Activated T-cell treated with anti-CD3 and anti-CD28 coated beads, Interleukin-2, amount 50 U/mL, for 72 hours (primary cell): ENCODE data around the gene CALML6. TPM values are rescaled to one million over a fixed set of nuclear protein-coding genes. Genes with fewer than 3 reads are reported as not detected.

Source experiments
- ATAC-seq, 2 donors: fragments of 150-1000 bp; cut with Tn5 transposase; replicated peaks in 1 of 2; 2 replicates each; pipeline ENCODE4 v1.10.0; 2021; ENCODE audit warnings: moderate library complexity in 2 of 2, mild to moderate bottlenecking in 1 of 2
- DNase-seq, 2 donors: peaks; one replicate each; pipeline ENCODE4 v3.0.0; 2021 to 2022; ENCODE audit warnings: mixed read lengths in 1 of 2
- H3K27ac Mint-ChIP-seq: one replicate; pipeline ENCODE4 v1.8.0; 2022; ENCODE audit warnings: mild to moderate bottlenecking, moderate library complexity, mixed read lengths
- H3K27me3 Mint-ChIP-seq: one replicate; pipeline ENCODE4 v1.8.0; 2022; ENCODE audit warnings: low read depth, mixed read lengths
- H3K36me3 Mint-ChIP-seq, 2 donors: one replicate each; pipeline ENCODE4 v1.8.0; 2022; ENCODE audit warnings: mixed read lengths in 2 of 2, mild to moderate bottlenecking in 1 of 2; ENCODE audit not compliant: insufficient read depth in 2 of 2
- H3K4me1 Mint-ChIP-seq: one replicate; pipeline ENCODE4 v1.8.0; 2022; ENCODE audit warnings: low read depth, mixed read lengths
- H3K4me3 Mint-ChIP-seq, 2 donors: one replicate each; pipeline ENCODE4 v1.8.0; 2022; ENCODE audit warnings: mild to moderate bottlenecking in 2 of 2, mixed read lengths in 2 of 2, moderate library complexity in 2 of 2
- H3K9me3 Mint-ChIP-seq, 2 donors: one replicate each; pipeline ENCODE4 v1.8.0; 2022; ENCODE audit warnings: mixed read lengths in 2 of 2
- total RNA-seq, 2 donors: library from RNA; stranded (reverse); gene quantifications; one replicate each; pipeline ENCODE4 v1.2.3, GENCODE V29; 2022

Gene CALML6
- total RNA-seq, 2 donors from 2014 or later, result 1.8 TPM

DNA sequence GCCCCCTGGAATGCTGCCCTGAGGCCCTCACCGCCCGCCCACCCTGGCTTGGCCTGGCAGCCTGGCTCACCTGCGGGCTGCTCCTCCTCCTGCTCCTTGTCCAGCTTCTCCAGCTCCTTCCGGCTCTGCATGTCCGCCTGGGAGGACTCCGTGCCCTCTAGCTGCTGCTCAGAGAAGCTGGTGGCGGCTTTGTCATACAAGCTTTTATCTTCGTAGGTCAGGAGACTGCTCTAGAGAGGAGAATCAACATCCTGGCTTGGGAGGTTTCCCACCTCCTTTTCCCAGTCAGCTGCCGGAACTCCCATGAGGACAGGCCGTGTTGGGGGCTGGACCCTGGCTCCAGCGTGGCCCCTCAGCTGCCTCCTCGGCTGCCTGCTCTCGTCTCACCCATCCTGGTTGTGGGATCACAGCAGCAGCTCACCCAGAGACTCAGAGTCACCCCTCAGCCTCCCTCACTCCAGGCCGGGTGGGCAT lies 40.6 kb downstream of the CALML6 start:
- DNase-seq, result no peak

DNA sequence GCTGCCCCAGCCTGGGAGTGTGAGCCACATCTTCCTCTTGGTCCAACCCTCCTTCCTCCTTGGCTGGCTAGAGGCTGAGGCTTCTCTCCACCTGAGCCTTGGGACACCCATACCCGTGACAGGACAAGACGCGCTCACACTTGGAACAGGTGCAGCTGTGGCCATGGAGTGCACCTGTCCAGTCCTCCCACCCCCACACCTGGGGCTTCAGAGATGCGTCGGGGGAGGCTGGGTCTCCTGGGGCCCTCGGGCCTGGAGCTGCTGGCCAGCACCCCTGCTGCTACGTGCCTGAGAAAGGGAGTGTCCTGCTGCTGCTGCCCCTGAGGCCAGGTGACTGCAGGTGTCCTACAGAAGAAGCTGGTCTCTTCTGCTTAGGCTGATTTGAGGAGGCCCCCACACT lies 41.0 kb downstream of the CALML6 start:
- Mint-ChIP-seq H3K9me3 (peaks cover 0 to 9% of the 10 kb centered on the region in 2 donors), H3K27me3 (peaks cover 10% of the 10 kb centered on the region), H3K4me1 (peaks cover 16% of the 10 kb centered on the region), H3K4me3 (no peak overlapping the region), H3K36me3 (peaks cover 0 to 5% of the 10 kb centered on the region in 2 donors), H3K27ac (no peak overlapping the region)
- DNase-seq, result no peak
- ATAC-seq, result no peak

More for the DNA sequence above, 40.6 kb downstream of the CALML6 start:
- H3K9me3 Mint-ChIP-seq, result peaks cover 1 to 9% of the 10 kb centered on the region in 2 donors
- peaks cover 0 to 8% of the 10 kb centered on the region in 2 donors for H3K36me3 Mint-ChIP-seq
- H3K27me3 Mint-ChIP-seq, result peaks cover 5% of the 10 kb centered on the region
- no peak overlapping the region for H3K27ac Mint-ChIP-seq
- H3K4me3 Mint-ChIP-seq, result no peak overlapping the region
- H3K4me1 Mint-ChIP-seq, result peaks cover 16% of the 10 kb centered on the region
- no peak for ATAC-seq

DNA sequence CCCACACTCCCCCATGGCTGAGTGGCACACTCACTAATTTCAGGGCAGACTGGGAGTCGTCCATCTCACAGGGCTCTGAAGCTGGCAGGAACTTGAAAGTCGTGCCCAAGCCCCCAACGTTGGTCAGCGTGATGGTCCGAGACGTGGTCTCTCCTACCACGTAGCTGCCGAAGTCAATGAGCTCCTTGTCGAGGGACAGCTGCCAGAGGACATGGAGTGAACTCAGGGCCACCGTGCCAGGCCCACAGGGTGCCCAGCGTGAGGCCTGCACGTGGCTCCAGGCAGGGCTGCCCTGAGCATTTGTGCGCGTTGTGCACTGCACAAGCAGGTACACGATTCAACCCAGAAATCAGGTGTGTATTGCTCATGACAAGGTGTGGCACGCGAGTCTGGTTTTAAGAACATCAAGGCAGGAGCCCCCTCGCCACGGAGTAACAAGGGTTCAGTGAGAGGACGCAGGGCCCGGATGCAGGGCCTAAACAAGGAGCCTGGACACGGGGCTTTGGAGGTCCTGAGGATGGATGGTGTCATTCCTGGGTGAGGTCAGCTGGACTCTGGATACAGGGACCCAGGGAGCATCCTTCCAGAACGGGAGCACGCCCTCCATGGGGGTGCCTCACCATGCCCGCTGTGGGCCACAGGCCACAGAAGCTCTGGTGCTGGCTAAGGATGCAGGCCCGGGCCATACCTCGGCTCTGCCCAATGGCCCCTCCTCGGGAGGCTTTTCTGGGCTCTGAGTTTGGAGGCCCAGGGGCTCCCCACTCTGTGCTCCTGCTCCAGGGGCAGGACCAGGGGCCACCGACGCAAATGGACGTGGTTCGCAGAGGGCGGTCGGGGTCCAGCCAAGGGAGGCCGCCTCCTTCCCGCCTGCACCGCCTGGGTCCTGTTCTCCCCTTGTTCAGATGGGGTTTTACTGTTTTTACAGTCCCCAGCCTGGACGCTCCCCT lies 41.8 kb downstream of the CALML6 start:
- Mint-ChIP-seq H3K4me1 (peaks cover 16% of the 10 kb centered on the region), H3K36me3 (peaks cover 0 to 1% of the 10 kb centered on the region in 2 donors), H3K9me3 (peaks cover 0 to 3% of the 10 kb centered on the region in 2 donors), H3K4me3 (no peak overlapping the region), H3K27ac (no peak overlapping the region), H3K27me3 (peaks cover 15% of the 10 kb centered on the region)
- ATAC-seq, result no peak
- no peak for DNase-seq

DNA sequence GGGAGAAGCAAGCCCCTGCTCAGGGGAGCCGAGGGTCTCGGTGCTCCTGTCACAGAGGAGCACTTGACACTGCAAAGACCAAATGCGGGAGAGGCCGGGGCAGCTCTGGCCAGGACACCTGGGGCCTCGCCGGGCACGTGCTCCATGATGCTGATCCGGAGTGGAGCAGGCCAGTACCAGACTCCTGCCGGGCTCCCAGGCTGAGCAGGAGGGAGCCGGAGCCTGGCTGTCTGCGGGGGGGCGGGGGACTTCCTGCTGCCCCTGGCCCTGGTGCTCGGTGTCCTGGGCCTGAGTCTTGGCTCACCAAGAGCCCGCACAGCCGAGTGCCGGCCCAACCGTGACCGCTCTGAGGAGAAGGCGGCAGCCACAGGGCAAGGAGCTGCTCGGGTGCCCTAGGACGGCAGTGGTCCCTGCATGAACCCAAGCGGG lies 42.5 kb downstream of the CALML6 start:
- Mint-ChIP-seq H3K9me3 (peaks cover 0 to 3% of the 10 kb centered on the region in 2 donors), H3K27me3 (peaks cover 15% of the 10 kb centered on the region), H3K27ac (no peak overlapping the region), H3K4me1 (peaks cover 16% of the 10 kb centered on the region), H3K4me3 (no peak overlapping the region), H3K36me3 (peaks cover 0 to 1% of the 10 kb centered on the region in 2 donors)
- DNase-seq (no peak), ATAC-seq (no peak)

DNA sequence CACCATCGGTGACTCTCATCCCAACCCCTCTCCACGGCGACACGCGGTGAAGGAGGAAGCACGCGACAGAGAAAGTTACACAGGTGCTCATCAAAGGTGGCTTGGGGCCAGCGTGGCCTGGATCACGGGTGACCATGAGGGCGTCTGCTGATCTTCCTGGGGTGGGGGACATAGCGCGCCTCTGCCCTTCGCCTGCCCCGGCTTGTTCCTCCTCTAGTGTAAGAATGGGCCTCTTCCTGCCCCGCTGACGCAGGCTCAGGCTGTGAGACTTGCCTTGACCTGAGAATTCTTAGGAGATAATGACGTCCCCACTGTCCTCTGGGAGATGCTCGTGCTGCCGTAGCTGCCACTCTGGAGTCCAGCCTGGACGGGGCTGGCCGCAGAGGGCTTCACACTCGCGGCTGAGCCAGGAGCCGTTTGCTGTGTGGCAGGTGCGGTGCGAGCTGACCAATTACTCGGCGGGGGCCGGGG lies 43.0 kb downstream of the CALML6 start:
- no peak for ATAC-seq
- H3K36me3 Mint-ChIP-seq, result peaks cover 0 to 1% of the 10 kb centered on the region in 2 donors
- peaks cover 0 to 3% of the 10 kb centered on the region in 2 donors for H3K9me3 Mint-ChIP-seq
- H3K27ac Mint-ChIP-seq, result no peak overlapping the region
- DNase-seq, result no peak
- peaks cover 16% of the 10 kb centered on the region for H3K4me1 Mint-ChIP-seq
- H3K27me3 Mint-ChIP-seq, result peaks cover 15% of the 10 kb centered on the region
- no peak overlapping the region for H3K4me3 Mint-ChIP-seq

DNA sequence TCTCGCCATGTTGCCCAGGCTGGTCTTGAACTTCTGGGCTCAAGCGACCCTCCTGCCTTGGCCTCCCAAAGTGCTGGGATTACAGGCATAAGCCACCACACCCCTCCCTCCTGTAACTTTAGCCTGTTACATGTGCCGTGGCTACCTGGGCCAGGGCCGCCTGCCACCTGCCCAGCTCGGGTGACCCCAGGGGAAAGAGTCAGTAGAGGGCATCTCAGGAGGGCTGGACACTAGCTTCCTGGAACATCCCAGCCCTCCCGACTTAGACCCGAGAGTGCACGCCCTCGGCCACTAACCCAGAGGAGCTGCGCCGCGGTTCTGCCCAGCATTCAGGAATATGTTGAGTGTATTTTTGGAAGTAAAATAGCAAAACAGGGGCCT lies 44.4 kb downstream of the CALML6 start:
- H3K4me3 Mint-ChIP-seq, result peak overlapping the region in 1 of 2 donors; percentile 31
- peaks cover 0 to 1% of the 10 kb centered on the region in 2 donors for H3K36me3 Mint-ChIP-seq
- ATAC-seq, result no peak
- H3K4me1 Mint-ChIP-seq, result peaks cover 16% of the 10 kb centered on the region
- peaks cover 15% of the 10 kb centered on the region for H3K27me3 Mint-ChIP-seq
- no peak overlapping the region for H3K27ac Mint-ChIP-seq
- no peak for DNase-seq
- peaks cover 0 to 3% of the 10 kb centered on the region in 2 donors for H3K9me3 Mint-ChIP-seq

DNA sequence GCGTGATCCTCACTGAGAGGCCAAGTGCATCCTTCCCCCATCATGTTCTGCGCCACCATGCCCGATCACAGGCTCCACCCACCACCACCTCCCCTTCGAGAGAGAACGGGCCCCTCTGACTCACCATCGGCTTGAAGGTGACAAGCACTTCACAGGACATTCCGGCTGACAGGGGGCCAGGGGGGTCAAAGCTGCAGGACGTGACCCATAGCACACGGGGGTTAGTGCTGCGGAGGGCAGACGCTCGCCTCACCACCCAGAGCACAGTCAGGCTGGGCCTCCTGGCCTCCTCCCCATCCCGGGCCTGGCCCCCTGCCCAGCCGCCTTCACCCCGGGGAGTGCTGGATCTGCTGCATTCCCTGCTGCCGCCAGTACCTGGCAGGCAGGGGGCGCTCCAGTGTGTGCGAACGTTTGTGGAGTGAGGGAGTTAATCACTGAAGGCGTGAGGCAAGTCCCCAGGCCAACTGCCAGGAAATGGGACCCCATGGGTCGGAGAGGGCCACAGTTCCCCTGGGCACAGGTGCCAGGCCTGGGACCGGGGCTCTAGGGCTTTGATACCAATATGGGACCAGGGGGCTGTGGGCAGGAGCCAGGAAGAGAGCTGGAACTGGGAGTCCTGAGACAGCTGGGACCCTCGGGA lies 44.9 kb downstream of the CALML6 start:
- H3K9me3 Mint-ChIP-seq, result peaks cover 0 to under 1% of the 10 kb centered on the region in 2 donors
- ATAC-seq, result peak; percentile 90
- H3K36me3 Mint-ChIP-seq, result peaks cover 0 to under 1% of the 10 kb centered on the region in 2 donors
- peak overlapping the region; percentile 22 to 31 for H3K4me3 Mint-ChIP-seq
- H3K4me1 Mint-ChIP-seq, result peaks cover 11% of the 10 kb centered on the region
- DNase-seq, result peak; percentile 84 to 86
- peaks cover 15% of the 10 kb centered on the region for H3K27me3 Mint-ChIP-seq
- H3K27ac Mint-ChIP-seq, result no peak overlapping the region

DNA sequence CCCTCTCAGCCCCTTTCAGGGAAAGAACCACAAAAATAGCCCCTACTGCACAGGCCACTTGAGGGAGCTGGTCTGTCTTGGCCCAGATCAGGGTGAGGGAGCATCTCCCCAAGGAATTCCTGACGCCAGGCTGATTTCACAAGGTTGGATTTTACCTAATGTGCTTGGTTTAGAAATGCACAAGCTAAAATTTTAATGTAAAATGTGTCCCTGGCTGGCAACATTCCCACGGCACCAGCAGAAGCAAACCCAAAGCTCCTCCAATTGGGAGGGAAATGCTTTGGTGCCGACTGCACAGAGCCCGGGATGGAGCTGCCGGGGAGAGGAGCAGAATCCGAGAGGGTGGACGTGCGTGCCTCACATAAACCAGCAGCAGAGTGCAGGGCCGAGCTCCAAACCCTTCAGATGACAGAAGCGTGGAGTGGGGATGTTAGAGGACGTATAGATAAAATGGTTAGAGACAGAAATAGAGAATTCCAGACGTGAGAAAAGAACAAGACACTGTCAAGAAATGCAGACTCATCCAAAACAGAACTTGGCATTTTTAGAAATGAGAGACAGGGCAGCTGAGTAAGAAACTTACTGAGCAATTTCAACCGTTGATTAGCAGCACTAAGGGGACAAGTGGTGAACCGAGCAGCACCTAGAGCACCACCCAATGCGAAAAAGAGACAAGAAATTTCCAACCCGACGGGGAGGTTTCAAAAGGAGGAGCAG lies 45.6 kb downstream of the CALML6 start:
- Mint-ChIP-seq H3K4me1 (peaks cover 10% of the 10 kb centered on the region), H3K4me3 (no peak overlapping the region), H3K27ac (no peak overlapping the region), H3K9me3 (no peaks in the 10 kb centered on the region), H3K36me3 (no peaks in the 10 kb centered on the region), H3K27me3 (peaks cover 15% of the 10 kb centered on the region)
- ATAC-seq (no peak), DNase-seq (no peak)

DNA sequence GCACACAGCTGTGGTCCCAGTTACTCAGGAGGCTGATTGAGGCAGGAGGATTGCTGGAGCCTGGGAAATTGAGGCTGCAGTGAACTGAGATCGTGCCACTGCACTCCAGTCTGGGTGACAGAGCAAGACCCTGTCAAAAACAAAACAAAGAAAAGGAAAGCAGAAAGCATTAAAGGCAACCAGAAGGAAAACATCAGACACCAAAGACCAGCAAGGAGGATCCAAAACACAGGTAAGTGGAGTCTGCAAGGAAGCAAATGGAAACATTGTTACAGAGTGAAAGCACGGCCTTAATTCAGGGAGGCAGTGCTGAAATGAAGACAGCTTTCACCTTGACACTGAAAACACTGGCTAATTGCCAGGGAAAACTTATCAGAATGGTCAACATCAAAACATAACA lies 47.7 kb downstream of the CALML6 start:
- H3K36me3 Mint-ChIP-seq, result no peaks in the 10 kb centered on the region
- H3K27me3 Mint-ChIP-seq, result peaks cover 16% of the 10 kb centered on the region
- peaks cover 10% of the 10 kb centered on the region for H3K4me1 Mint-ChIP-seq
- ATAC-seq (no peak), DNase-seq (no peak)
- H3K9me3 Mint-ChIP-seq, result no peaks in the 10 kb centered on the region
- H3K4me3 Mint-ChIP-seq, result no peak overlapping the region
- H3K27ac Mint-ChIP-seq, result no peak overlapping the region

DNA sequence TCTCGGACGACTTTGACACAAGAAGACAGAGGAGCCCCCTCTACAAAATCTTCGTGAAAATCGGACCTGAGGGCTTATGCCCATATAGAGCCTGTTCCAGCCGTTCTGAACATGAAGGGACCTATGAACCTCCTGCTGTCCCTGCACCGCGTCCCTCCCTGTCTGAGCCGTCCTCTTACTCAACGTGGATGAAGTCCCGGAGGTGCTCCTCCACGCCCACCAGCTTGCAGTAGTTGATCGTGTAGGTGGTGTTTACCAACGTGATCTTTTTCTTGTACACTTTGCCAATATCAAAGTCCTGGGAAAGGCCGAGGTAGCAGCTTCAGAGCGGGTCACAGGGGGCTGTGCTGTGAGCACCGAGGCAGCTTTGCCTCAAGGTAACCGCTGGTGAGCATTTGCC lies 48.5 kb downstream of the CALML6 start:
- Mint-ChIP-seq H3K27me3 (peaks cover 22% of the 10 kb centered on the region), H3K9me3 (no peaks in the 10 kb centered on the region), H3K36me3 (no peaks in the 10 kb centered on the region), H3K4me1 (peaks cover 10% of the 10 kb centered on the region), H3K27ac (no peak overlapping the region), H3K4me3 (no peak overlapping the region)
- DNase-seq (no peak), ATAC-seq (no peak)

DNA sequence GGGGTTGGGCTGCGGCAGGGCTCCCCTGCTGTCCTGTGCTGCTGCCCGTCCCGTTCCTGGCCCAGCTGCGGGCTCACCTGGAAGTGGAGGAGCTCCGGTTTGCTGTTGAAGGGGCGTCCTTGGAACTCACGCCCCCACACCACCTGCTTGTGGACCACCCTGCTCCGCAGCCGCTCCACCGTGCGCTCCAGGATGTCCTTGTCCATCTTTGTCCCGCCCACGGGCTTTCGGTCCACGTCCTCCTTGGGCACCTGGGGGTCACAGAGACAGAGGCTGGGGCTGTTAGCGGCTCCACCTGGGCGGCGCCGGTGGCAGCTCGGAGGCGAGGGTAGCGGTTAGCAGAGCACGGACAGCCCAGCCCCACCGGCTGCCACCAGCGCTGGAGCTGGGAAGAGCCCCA lies 49.8 kb downstream of the CALML6 start:
- H3K9me3 Mint-ChIP-seq, result no peaks in the 10 kb centered on the region
- H3K4me1 Mint-ChIP-seq, result peaks cover 5% of the 10 kb centered on the region
- no peak overlapping the region for H3K4me3 Mint-ChIP-seq
- H3K36me3 Mint-ChIP-seq, result no peaks in the 10 kb centered on the region
- no peak overlapping the region for H3K27ac Mint-ChIP-seq
- ATAC-seq, result no peak
- H3K27me3 Mint-ChIP-seq, result peaks cover 17% of the 10 kb centered on the region
- no peak for DNase-seq

DNA sequence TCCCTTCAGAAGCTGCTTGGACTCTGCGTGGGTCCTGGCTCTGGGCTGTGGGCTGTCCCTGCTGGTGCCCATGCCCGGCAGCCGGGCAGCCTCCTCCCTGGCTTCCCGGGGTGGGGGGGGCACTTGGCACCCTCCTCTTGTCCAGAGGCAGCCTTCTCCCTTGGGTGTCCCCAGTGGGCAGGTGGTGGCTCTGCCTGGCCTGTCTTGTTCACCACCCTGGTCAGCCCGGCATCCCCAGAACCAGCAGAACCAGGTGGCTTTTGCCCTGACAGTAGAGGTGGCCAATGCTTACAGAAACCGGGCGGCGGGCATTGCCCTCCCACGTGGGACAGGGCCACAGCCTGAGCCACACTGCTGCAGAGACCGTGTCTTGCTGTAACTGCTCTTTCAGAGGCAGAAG lies 50.5 kb downstream of the CALML6 start:
- no peak for DNase-seq
- no peak for ATAC-seq
- Mint-ChIP-seq H3K27me3 (peaks cover 17% of the 10 kb centered on the region), H3K4me3 (no peak overlapping the region), H3K4me1 (no peaks in the 10 kb centered on the region), H3K9me3 (no peaks in the 10 kb centered on the region), H3K36me3 (no peaks in the 10 kb centered on the region), H3K27ac (no peak overlapping the region)
